ENCODE measurements around the gene EEFSEC. TPM values are rescaled to one million over a fixed set of nuclear protein-coding genes. Genes with fewer than 3 reads are reported as not detected.

The EEFSEC gene
- total and polyA plus RNA-seq, 11 donors = 17.5 to 48.0 (median 22.5) TPM

DNA sequence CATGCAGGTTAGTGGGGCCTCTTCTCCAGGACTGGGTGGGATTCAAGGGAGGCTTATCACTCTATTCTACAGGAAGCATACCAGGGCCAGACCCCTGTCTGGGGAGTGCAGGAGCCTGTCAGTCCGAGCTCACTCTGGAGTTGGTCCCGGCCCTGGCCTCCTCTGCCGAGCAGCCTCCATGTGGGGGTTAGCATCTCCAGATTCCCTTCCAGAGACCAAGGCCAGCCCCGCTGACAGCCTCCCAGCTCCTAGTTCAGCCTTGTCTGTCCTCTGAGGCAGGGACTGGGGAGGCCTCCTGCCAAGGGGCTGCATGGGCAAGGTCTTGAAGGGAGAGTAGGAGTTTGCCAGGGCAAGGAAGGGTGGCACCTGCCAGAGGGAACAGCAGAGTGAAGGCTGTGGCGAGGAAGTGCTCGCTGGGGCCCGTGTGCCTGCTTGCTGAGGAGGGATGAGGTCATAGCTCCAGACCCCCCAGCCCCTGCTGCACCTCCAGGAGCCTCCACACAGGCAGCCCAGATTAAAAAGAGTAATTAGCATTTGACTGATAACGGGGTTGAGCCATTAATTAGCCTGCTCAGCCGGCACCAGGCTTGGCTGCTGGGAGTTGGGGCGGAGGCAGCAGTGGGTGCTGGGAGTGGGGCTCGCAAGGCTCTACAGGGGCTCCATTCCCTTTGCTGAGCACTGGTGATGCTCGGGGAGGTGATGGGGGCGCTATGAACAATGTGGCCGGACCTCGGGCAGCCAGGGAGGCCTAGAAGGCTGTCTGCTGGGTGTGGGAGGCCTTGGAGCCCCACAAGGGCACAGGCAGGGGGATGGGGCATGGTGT lies 259.1 kb downstream of the EEFSEC start:
- Histone ChIP-seq H3K27me3 (no peaks in the 10 kb centered on the region), H3K27ac (no peak overlapping the region), H3K36me3 (peaks cover 0 to 4% (median 0%) of the 10 kb centered on the region in 9 donors), H3K9me3 (no peaks in the 10 kb centered on the region), H3K4me3 (no peak overlapping the region), H3K4me1 (peaks cover 0 to 15% (median 6%) of the 10 kb centered on the region in 12 donors)
- intact Hi-C loops (cut with DNase I) = no loop called here
- 92 to 94% (median 93%) methylated on average over 12 to 15 of the region's 15 CpGs for WGBS, 4 donors
- ATAC-seq (no peak), DNase-seq (no peak)
- TF ChIP-seq POLR2A (IDR thresholded peaks at IDR 0.05) = no peak
- TF ChIP-seq, protein P1, sequence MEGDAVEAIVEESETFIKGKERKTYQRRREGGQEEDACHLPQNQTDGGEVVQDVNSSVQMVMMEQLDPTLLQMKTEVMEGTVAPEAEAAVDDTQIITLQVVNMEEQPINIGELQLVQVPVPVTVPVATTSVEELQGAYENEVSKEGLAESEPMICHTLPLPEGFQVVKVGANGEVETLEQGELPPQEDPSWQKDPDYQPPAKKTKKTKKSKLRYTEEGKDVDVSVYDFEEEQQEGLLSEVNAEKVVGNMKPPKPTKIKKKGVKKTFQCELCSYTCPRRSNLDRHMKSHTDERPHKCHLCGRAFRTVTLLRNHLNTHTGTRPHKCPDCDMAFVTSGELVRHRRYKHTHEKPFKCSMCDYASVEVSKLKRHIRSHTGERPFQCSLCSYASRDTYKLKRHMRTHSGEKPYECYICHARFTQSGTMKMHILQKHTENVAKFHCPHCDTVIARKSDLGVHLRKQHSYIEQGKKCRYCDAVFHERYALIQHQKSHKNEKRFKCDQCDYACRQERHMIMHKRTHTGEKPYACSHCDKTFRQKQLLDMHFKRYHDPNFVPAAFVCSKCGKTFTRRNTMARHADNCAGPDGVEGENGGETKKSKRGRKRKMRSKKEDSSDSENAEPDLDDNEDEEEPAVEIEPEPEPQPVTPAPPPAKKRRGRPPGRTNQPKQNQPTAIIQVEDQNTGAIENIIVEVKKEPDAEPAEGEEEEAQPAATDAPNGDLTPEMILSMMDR (IDR thresholded peaks at IDR 0.05) = no peak

DNA sequence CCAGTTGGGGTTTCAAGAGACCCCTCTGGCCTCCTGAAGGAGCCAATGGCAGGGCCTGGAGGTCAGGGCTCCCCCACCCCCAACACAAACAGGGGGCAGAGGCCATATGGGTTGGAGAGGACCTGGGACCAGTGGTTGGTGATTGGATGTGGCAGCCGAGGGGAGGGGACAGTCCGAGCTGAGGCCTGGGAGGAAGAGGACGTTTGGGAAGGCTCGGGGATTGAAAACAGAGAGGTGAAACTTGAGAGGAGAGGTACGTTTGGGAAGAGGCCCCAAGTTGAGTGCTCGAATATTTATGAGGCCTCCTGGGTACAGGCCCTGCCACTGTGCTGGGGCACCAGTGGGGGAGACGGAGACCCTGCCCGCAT lies 259.7 kb downstream of the EEFSEC start:
- intact Hi-C loops (cut with DNase I) = no loop called here
- Histone ChIP-seq H3K27ac (no peak overlapping the region), H3K4me3 (no peak overlapping the region), H3K9me3 (no peaks in the 10 kb centered on the region), H3K4me1 (peaks cover 0 to 15% (median 6%) of the 10 kb centered on the region in 12 donors), H3K27me3 (no peaks in the 10 kb centered on the region), H3K36me3 (peaks cover 0 to 3% (median 0%) of the 10 kb centered on the region in 9 donors)
- WGBS, 4 donors = 81 to 89% (median 87%) methylated on average over 8 of the region's 8 CpGs
- DNase-seq = no peak
- no peak for TF ChIP-seq POLR2A (IDR thresholded peaks at IDR 0.05)
- TF ChIP-seq, protein P1 (IDR thresholded peaks at IDR 0.05) = no peak
- no peak for ATAC-seq

DNA sequence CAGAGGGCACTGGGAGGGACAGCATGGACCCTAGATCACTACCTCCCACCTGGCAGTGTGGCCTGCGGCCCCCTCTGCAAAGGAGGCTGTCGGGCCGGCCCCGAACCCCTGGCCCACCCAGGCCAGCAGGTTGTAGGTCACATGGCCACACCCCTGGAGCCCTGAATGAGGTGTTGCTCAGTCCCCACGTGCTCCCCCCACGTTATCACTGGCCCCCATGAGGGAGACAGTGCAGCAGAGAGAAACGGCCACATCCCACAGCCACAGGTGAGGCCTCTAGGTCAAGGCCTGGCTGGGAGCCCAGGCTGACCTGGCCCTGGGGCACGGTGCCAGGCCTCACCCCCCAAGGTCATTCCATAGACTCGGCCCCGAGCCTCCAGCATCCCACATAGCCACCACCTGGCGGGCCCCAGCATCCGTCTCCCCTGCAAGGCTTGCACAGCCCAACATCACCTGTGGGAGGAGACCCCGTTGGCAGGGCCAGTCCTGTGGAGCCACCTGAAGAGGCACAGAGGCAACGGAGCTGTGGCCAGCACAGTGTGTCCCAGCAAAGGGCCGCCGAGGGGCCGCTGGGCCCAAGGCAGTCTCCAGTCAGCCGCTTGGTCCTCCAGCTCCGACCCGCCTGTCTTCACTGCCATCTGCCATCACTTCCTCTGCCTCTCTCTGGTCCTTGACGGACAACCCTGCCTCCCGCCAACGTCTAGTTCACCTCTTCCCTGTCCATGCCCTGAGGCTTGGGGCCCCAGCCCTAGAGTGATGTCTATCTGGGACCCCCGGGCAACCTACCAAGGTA lies 260.3 kb downstream of the EEFSEC start:
- TF ChIP-seq POLR2A (IDR thresholded peaks at IDR 0.05) = no peak
- TF ChIP-seq, protein P1 (IDR thresholded peaks at IDR 0.05) = no peak
- intact Hi-C loops (cut with DNase I) = no loop called here
- no peak overlapping the region for H3K4me3 ChIP-seq
- ATAC-seq (no peak), DNase-seq (no peak)
- H3K36me3 ChIP-seq = no peaks in the 10 kb centered on the region
- no peaks in the 10 kb centered on the region for H3K27me3 ChIP-seq
- peaks cover 0 to 15% (median 6%) of the 10 kb centered on the region in 12 donors for H3K4me1 ChIP-seq
- H3K9me3 ChIP-seq = no peaks in the 10 kb centered on the region
- H3K27ac ChIP-seq = no peak overlapping the region
- WGBS, 4 donors = 90 to 94% (median 92%) methylated on average over 14 to 24 of the region's 24 CpGs

DNA sequence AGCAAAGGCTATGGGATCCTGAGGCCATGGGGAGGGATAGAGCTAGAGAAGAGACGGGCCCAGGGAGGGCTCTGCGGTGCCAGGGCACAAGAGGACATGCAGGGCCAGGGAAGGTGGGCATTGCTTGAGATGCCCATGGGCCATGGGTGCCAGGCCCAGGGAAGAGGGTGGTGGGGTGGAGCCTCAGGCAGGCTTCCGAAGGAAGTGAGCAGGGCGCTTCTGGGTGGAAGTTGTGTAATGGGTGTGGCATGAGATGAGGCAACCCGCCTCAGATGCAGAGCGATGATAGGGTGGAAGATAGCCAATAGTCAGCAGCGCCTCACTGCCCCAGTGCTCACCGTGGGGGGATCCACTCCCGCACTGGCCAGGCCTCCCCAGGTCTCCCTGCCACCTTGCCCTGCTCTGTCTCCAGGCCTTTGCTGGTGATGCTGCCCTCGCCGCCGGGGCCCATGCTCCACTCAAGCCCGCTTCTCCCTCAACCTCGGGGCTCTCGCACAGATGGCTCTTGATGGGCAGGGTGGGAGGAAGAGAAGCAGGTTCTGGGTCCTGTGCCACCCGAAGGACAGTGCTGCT lies 262.0 kb downstream of the EEFSEC start:
- Histone ChIP-seq H3K9me3 (peaks cover 0 to 4% (median 0%) of the 10 kb centered on the region in 12 donors), H3K4me3 (no peak overlapping the region), H3K4me1 (no peaks in the 10 kb centered on the region), H3K27me3 (no peaks in the 10 kb centered on the region), H3K36me3 (no peaks in the 10 kb centered on the region), H3K27ac (no peak overlapping the region)
- DNase-seq (no peak), ATAC-seq (no peak)
- WGBS, 4 donors = 89 to 96% (median 93%) methylated on average over 10 to 16 of the region's 16 CpGs
- TF ChIP-seq, protein P1 (IDR thresholded peaks at IDR 0.05) = no peak
- no peak for TF ChIP-seq POLR2A (IDR thresholded peaks at IDR 0.05)
- intact Hi-C loops (cut with DNase I) = no loop called here
